Measurements from ENCODE around the gene ITPKC.

DNA sequence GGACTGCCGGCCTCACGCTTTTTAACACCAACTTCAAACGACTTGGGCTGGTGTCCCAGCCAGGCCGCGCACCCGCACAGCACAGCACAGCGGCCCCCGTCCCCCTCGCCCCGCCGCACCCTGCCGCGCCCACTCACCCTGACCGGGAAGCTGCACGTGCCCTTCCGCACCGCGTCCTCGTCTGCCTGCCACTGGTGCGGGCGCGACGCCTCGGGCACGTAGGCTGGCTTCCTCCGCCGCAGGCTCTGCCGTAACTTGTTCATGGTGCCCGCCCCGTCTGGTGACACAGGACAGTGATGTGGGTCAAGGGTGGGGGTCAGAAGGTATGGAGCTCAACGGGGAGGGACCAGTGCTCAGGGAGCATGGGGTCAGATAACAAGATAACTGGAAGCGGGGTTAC lies 32.6 kb upstream of the ITPKC start:
- TF ChIP-seq, protein P1, sequence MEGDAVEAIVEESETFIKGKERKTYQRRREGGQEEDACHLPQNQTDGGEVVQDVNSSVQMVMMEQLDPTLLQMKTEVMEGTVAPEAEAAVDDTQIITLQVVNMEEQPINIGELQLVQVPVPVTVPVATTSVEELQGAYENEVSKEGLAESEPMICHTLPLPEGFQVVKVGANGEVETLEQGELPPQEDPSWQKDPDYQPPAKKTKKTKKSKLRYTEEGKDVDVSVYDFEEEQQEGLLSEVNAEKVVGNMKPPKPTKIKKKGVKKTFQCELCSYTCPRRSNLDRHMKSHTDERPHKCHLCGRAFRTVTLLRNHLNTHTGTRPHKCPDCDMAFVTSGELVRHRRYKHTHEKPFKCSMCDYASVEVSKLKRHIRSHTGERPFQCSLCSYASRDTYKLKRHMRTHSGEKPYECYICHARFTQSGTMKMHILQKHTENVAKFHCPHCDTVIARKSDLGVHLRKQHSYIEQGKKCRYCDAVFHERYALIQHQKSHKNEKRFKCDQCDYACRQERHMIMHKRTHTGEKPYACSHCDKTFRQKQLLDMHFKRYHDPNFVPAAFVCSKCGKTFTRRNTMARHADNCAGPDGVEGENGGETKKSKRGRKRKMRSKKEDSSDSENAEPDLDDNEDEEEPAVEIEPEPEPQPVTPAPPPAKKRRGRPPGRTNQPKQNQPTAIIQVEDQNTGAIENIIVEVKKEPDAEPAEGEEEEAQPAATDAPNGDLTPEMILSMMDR (IDR thresholded peaks at IDR 0.05; ENCODE audit: poor library complexity, severe bottlenecking): no peak
- TF ChIP-seq EZH2 (IDR thresholded peaks at IDR 0.05; ENCODE audit: borderline replicate concordance, insufficient read depth, low read length, poor library complexity, severe bottlenecking) (no peak), EP300 (conservative IDR thresholded peaks at IDR 0.05; ENCODE audit: poor library complexity, severe bottlenecking) (no peak), SMC3 (conservative IDR thresholded peaks at IDR 0.05; ENCODE audit: poor library complexity) (no peak), MXI1 (conservative IDR thresholded peaks at IDR 0.05; ENCODE audit: poor library complexity, severe bottlenecking) (no peak)

Data from neural cell (in vitro differentiated cells).